GM21367 (cell line): Measurements from ENCODE around the gene CTBP2.

Source experiments
- ATAC-seq: cut with Tn5 transposase; IDR thresholded peaks from one replicate; pipeline ENCODE4 v1.9.1; 2021; ENCODE audit not compliant: unreplicated experiment

CTBP2 gene

GRCh38 chr10:125107166-125107949 is 53.0 kb downstream of the CTBP2 start:
- no peak for ATAC-seq

GRCh38 chr10:125106586-125106985 is 53.8 kb downstream of the CTBP2 start:
- no peak for ATAC-seq

- ATAC-seq, result no peak
These were observed 54.6 kb downstream of the CTBP2 start for GRCh38 chr10:125105706-125106255.

- no peak for ATAC-seq
These were observed 55.2 kb downstream of the CTBP2 start for GRCh38 chr10:125105155-125105554.

GRCh38 chr10:125104559-125104958 is 55.8 kb downstream of the CTBP2 start:
- ATAC-seq, result no peak

GRCh38 chr10:125103924-125104323 is 56.4 kb downstream of the CTBP2 start:
- ATAC-seq, result no peak

GRCh38 chr10:125103466-125103865 is 56.9 kb downstream of the CTBP2 start:
- ATAC-seq, result no peak

- ATAC-seq, result no peak
These were observed 57.5 kb downstream of the CTBP2 start for GRCh38 chr10:125102821-125103220.

- ATAC-seq, result no peak
These were observed 58.1 kb downstream of the CTBP2 start for GRCh38 chr10:125102246-125102645.

- no peak for ATAC-seq
These were observed 58.8 kb downstream of the CTBP2 start for GRCh38 chr10:125101581-125101980.

GRCh38 chr10:125101049-125101448 is 59.3 kb downstream of the CTBP2 start:
- no peak for ATAC-seq

- no peak for ATAC-seq
These were observed 62.8 kb downstream of the CTBP2 start for GRCh38 chr10:125097409-125098070.

GRCh38 chr10:125096975-125097374 is 63.4 kb downstream of the CTBP2 start:
- ATAC-seq, result no peak

- ATAC-seq, result no peak
These were observed 64.0 kb downstream of the CTBP2 start for GRCh38 chr10:125096371-125096770.

- ATAC-seq, result no peak
These were observed 64.6 kb downstream of the CTBP2 start for GRCh38 chr10:125095776-125096175.

- no peak for ATAC-seq
These were observed 65.1 kb downstream of the CTBP2 start for GRCh38 chr10:125095228-125095627.

- no peak for ATAC-seq
These were observed 65.6 kb downstream of the CTBP2 start for GRCh38 chr10:125094806-125095205.

- ATAC-seq, result no peak
These were observed 66.2 kb downstream of the CTBP2 start for GRCh38 chr10:125093974-125094705.

GRCh38 chr10:125093199-125093973 is 67.0 kb downstream of the CTBP2 start:
- no peak for ATAC-seq

GRCh38 chr10:125092564-125093031 is 67.8 kb downstream of the CTBP2 start:
- no peak for ATAC-seq

GRCh38 chr10:125091891-125092290 is 68.5 kb downstream of the CTBP2 start:
- ATAC-seq, result no peak
